Bronchial epithelial cell (primary cell): Measurements from ENCODE around the gene HSCB. TPM values are rescaled to one million over a fixed set of nuclear protein-coding genes. Genes with fewer than 3 reads are reported as not detected.

ENCODE experiments used
- DNase-seq: peaks from one replicate; pipeline ENCODE4 v3.0.0-alpha.2; 2010; ENCODE audit warnings: low read depth
- FAIRE-seq: peaks from 2 replicates; lab custom pipeline; 2011; peaks lifted over from hg19 to GRCh38; lab: Jason Lieb, UNC
- H3K27me3 ChIP-seq: 2 replicates; pipeline ENCODE4 v1.5.1; 2011; ENCODE audit warnings: low read length; ENCODE audit not compliant: control insufficient read depth, insufficient read depth
- H3K36me3 ChIP-seq: 2 replicates; pipeline ENCODE4 v1.5.1; 2011; ENCODE audit warnings: low read length; ENCODE audit not compliant: control insufficient read depth, insufficient read depth
- H3K4me3 ChIP-seq: 2 replicates; pipeline ENCODE4 v1.5.1; 2011; ENCODE audit warnings: mild to moderate bottlenecking, low read depth, low read length, control low read depth
- total RNA-seq: library from RNA; depleted of rRNA; stranded (reverse); fragments of >200 nt; gene quantifications from 2 replicates; pipeline ENCODE4 v1.2.1, GENCODE V29; 2014
- TF ChIP-seq, protein P1 (sequence below): IDR thresholded peaks from 2 replicates; pipeline ENCODE4 v1.5.1; 2011; ENCODE audit warnings: mild to moderate bottlenecking, moderate library complexity, low read length, control low read depth, inconsistent platforms; ENCODE audit not compliant: insufficient read depth, severe bottlenecking

HSCB gene
- total RNA-seq, 1 donor from 2014 or later = 24.7 TPM

GRCh38 chr22:28716686-28717085, 25.2 kb upstream of the HSCB start:
- TF ChIP-seq, protein P1, sequence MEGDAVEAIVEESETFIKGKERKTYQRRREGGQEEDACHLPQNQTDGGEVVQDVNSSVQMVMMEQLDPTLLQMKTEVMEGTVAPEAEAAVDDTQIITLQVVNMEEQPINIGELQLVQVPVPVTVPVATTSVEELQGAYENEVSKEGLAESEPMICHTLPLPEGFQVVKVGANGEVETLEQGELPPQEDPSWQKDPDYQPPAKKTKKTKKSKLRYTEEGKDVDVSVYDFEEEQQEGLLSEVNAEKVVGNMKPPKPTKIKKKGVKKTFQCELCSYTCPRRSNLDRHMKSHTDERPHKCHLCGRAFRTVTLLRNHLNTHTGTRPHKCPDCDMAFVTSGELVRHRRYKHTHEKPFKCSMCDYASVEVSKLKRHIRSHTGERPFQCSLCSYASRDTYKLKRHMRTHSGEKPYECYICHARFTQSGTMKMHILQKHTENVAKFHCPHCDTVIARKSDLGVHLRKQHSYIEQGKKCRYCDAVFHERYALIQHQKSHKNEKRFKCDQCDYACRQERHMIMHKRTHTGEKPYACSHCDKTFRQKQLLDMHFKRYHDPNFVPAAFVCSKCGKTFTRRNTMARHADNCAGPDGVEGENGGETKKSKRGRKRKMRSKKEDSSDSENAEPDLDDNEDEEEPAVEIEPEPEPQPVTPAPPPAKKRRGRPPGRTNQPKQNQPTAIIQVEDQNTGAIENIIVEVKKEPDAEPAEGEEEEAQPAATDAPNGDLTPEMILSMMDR = no peak
- no peaks in the 10 kb centered on the region for H3K36me3 ChIP-seq
- FAIRE-seq (no peak), DNase-seq (no peak)
- H3K27me3 ChIP-seq = no peaks in the 10 kb centered on the region
- H3K4me3 ChIP-seq = no peak overlapping the region

- DNase-seq (no peak), FAIRE-seq (no peak)
- no peak overlapping the region for H3K4me3 ChIP-seq
Measured at GRCh38 chr22:28718044-28718443, 23.8 kb upstream of the HSCB start.

DNA sequence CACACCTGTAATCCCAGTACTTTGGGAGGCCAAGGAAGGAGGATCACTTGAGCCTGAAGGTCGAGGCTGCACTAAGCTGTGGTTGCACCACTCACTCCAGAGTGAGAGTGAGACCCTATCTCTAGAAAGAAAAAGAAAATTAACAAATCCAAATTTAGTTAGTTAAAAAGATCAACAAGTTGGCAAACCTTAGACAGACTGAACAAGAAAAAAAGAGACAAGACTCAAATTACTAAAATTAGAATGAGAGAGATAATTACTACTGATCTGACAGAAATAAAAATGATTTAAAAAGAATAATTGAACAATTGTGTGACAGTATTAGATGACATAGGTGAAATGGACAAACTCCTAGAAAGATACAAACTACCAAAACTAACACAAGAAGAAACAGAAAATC, 13.8 kb upstream of the HSCB start:
- DNase-seq = no peak
- no peak overlapping the region for H3K4me3 ChIP-seq
- H3K36me3 ChIP-seq = peaks cover 4% of the 10 kb centered on the region
- H3K27me3 ChIP-seq = no peaks in the 10 kb centered on the region
- FAIRE-seq = no peak
- TF ChIP-seq, protein P1 = no peak

More at GRCh38 chr22:28718044-28718443, 23.8 kb upstream of the HSCB start:
- Histone ChIP-seq H3K27me3 (no peaks in the 10 kb centered on the region), H3K36me3 (peaks cover 1% of the 10 kb centered on the region)
- TF ChIP-seq, protein P1 = no peak

- no peak overlapping the region for H3K4me3 ChIP-seq
- peaks cover 4% of the 10 kb centered on the region for H3K36me3 ChIP-seq
- FAIRE-seq (no peak), DNase-seq (no peak)
- H3K27me3 ChIP-seq = no peaks in the 10 kb centered on the region
- TF ChIP-seq, protein P1 = no peak
Measured at GRCh38 chr22:28728621-28729313, 13.1 kb upstream of the HSCB start.

DNA sequence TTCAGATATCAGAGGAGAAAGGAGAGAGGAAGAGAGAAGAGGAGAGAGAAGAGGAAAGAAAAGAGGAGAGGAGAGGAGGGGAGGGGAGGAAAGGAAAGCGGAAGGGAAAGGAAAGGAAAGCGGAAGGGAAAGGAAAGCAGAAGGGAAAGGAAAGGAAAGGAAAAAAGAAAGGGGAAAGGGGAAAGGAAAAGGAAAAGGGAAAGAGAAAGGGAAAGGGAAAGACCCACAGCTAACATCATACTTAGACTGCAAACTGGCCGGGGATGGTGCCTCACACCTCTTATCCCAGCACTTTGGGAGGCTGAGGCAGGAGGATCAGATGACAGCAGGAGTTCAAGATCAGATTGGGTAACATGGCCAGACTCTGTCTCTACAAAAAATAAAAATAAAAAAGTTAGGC, 11.7 kb upstream of the HSCB start:
- no peak for DNase-seq
- Histone ChIP-seq H3K4me3 (no peak overlapping the region), H3K36me3 (peaks cover 4% of the 10 kb centered on the region), H3K27me3 (no peaks in the 10 kb centered on the region)
- no peak for FAIRE-seq
- TF ChIP-seq, protein P1 = no peak

- Histone ChIP-seq H3K36me3 (no peaks in the 10 kb centered on the region), H3K4me3 (no peak overlapping the region), H3K27me3 (no peaks in the 10 kb centered on the region)
- TF ChIP-seq, protein P1 = no peak
- DNase-seq (no peak), FAIRE-seq (no peak)
Measured at GRCh38 chr22:28734393-28734792, 7.4 kb upstream of the HSCB start.
